Panc1 (cell line): ENCODE data around the gene TSSC4.

ENCODE experiments used
- REST ChIP-seq, 2 experiments: IDR thresholded peaks; 2 replicates each; pipeline ENCODE4 v1.6.1; 2011 to 2012; ENCODE audit warnings: low read depth in 2 of 2, control low read depth in 1 of 2, low read length in 1 of 2, mild to moderate bottlenecking in 1 of 2, moderate library complexity in 1 of 2; ENCODE audit not compliant: insufficient read depth in 1 of 2
- SIN3A ChIP-seq: IDR thresholded peaks from 2 replicates; pipeline ENCODE4 v1.6.1; 2012; ENCODE audit warnings: low read depth, mild to moderate bottlenecking, low read length, moderate library complexity, borderline replicate concordance; ENCODE audit not compliant: insufficient read depth
- TF ChIP-seq, protein P1 (sequence below): fragments of 450-650 bp; IDR thresholded peaks from 2 replicates; pipeline ENCODE4 v1.5.1; 2017; ENCODE audit warnings: mild to moderate bottlenecking

DNA sequence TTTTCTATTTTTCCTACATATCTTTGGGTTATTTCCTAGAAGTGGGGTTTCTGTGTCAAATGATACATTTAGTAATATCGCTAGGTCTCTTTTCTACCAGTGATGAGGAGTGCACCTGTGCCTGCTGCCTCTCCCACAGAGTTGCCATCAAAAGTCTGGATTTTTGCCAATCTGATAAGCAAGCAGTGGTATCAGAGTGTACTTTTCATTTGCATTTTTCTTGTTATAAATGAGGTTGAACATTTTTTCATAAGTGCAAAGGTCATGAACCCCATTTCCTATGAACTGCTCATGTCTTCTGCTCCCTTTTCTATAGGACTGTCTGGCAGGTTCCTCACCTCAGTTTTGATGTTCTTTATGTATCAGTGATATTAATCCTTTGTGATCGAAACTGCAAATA lies 42.0 kb downstream of the TSSC4 start:
- TF ChIP-seq, protein P1, sequence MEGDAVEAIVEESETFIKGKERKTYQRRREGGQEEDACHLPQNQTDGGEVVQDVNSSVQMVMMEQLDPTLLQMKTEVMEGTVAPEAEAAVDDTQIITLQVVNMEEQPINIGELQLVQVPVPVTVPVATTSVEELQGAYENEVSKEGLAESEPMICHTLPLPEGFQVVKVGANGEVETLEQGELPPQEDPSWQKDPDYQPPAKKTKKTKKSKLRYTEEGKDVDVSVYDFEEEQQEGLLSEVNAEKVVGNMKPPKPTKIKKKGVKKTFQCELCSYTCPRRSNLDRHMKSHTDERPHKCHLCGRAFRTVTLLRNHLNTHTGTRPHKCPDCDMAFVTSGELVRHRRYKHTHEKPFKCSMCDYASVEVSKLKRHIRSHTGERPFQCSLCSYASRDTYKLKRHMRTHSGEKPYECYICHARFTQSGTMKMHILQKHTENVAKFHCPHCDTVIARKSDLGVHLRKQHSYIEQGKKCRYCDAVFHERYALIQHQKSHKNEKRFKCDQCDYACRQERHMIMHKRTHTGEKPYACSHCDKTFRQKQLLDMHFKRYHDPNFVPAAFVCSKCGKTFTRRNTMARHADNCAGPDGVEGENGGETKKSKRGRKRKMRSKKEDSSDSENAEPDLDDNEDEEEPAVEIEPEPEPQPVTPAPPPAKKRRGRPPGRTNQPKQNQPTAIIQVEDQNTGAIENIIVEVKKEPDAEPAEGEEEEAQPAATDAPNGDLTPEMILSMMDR: no peak
- no peak for TF ChIP-seq REST (IDR thresholded peaks at IDR 0.05; ENCODE audit: insufficient read depth in 1 of 2, low read depth in 2 of 2, low read length in 1 of 2)
- no peak for TF ChIP-seq SIN3A
